HepG2 (cell line): ENCODE results near the gene ENG. TPM values are rescaled to one million over a fixed set of nuclear protein-coding genes. Genes with fewer than 3 reads are reported as not detected.

Experiments
- ARID2 ChIP-seq: sonication (generic); formaldehyde crosslinking; IDR thresholded peaks from 2 replicates; pipeline ENCODE4 v1.8.1; 2022; ENCODE audit warnings: mild to moderate bottlenecking, missing genetic modification reagents, borderline replicate concordance
- CC2D1A ChIP-seq: sonication (generic); formaldehyde crosslinking; IDR thresholded peaks from 2 replicates; pipeline ENCODE4 v1.8.1; 2023; ENCODE audit warnings: mild to moderate bottlenecking, missing genetic modification reagents
- HES4 ChIP-seq: sonication (generic); formaldehyde crosslinking; IDR thresholded peaks from 2 replicates; pipeline ENCODE4 v1.9.0; 2021; ENCODE audit warnings: mild to moderate bottlenecking, missing genetic modification reagents, borderline replicate concordance
- HMG20A ChIP-seq: IDR thresholded peaks from 2 replicates; pipeline ENCODE4 v1.6.1; 2016; ENCODE audit warnings: borderline replicate concordance
- KDM2A ChIP-seq: sonication (generic); formaldehyde crosslinking; IDR thresholded peaks from 2 replicates; pipeline ENCODE4 v1.4.0; 2020; ENCODE audit warnings: low read depth, missing genetic modification reagents, borderline replicate concordance
- MEIS1 ChIP-seq: sonication (generic); formaldehyde crosslinking; IDR thresholded peaks from 2 replicates; pipeline ENCODE4 v1.9.0; 2021; ENCODE audit warnings: mild to moderate bottlenecking, missing genetic modification reagents, moderate library complexity, borderline replicate concordance
- MIER2 ChIP-seq: IDR thresholded peaks from 2 replicates; pipeline ENCODE4 v1.6.1; 2016; ENCODE audit warnings: missing biosample characterization, missing genetic modification reagents
- PCBP2 ChIP-seq: fragments of 200-400 bp; formaldehyde crosslinking; optimal IDR thresholded peaks from 2 replicates; pipeline ENCODE3; 2018; ENCODE audit warnings: low read length, low read depth; ENCODE audit not compliant: poor library complexity, severe bottlenecking
- POGZ ChIP-seq: sonication (generic); formaldehyde crosslinking; IDR thresholded peaks from 2 replicates; pipeline ENCODE4 v1.4.0; 2020; ENCODE audit warnings: mild to moderate bottlenecking, missing genetic modification reagents
- SETDB1 ChIP-seq: sonication (generic); formaldehyde crosslinking; IDR thresholded peaks from 2 replicates; pipeline ENCODE4 v1.5.1; 2020; ENCODE audit warnings: missing genetic modification reagents, mild to moderate bottlenecking, borderline replicate concordance
- SOX6 ChIP-seq, 2 experiments: fragments of 450-650 bp in 1 of 2; sonication (generic) in 1 of 2; formaldehyde crosslinking in 1 of 2; IDR thresholded peaks; 2 replicates each; pipeline versions ENCODE4 v1.4.0 to v1.6.1; 2017 to 2020; ENCODE audit warnings: antibody characterized with exemption in 1 of 2, mild to moderate bottlenecking in 1 of 2, missing genetic modification reagents in 1 of 2
- ZBTB42 ChIP-seq: sonication (generic); formaldehyde crosslinking; IDR thresholded peaks from 2 replicates; pipeline ENCODE4 v1.5.0; 2020; ENCODE audit warnings: mild to moderate bottlenecking, missing genetic modification reagents
- ZNF124 ChIP-seq: sonication (generic); formaldehyde crosslinking; IDR thresholded peaks from 2 replicates; pipeline ENCODE4 v1.4.0; 2020; ENCODE audit warnings: missing genetic modification reagents
- ZNF160 ChIP-seq: sonication (generic); formaldehyde crosslinking; IDR thresholded peaks from 2 replicates; pipeline ENCODE4 v1.8.0; 2022; ENCODE audit warnings: mild to moderate bottlenecking, inconsistent platforms, missing genetic modification reagents
- ZNF232 ChIP-seq: sonication (generic); formaldehyde crosslinking; IDR thresholded peaks from 2 replicates; pipeline ENCODE4 v1.4.0; 2020; ENCODE audit warnings: missing genetic modification reagents, borderline replicate concordance
- ZNF264 ChIP-seq: sonication (generic); formaldehyde crosslinking; IDR thresholded peaks from 2 replicates; pipeline ENCODE4 v1.4.0; 2020; ENCODE audit warnings: missing genetic modification reagents
- ZNF530 ChIP-seq: sonication (generic); formaldehyde crosslinking; IDR thresholded peaks from 2 replicates; pipeline ENCODE4 v1.5.0; 2020; ENCODE audit warnings: low read depth, mild to moderate bottlenecking, missing genetic modification reagents
- ZNF670 ChIP-seq: sonication (generic); formaldehyde crosslinking; IDR thresholded peaks from 2 replicates; pipeline ENCODE4 v1.8.0; 2022; ENCODE audit warnings: mild to moderate bottlenecking, missing genetic modification reagents, borderline replicate concordance
- polyA plus RNA-seq, 8 experiments: library from polyadenylated mRNA; depleted of rRNA in 3 of 8; stranded (reverse) in 7 of 8; unstranded in 1 of 8; fragments of >200 nt; fragmentation: Illumina TruSeq in 4 of 8; extraction: Trizol in 4 of 8; gene quantifications; 2 replicates each; pipeline versions ENCODE4 v1.2.1 to v1.2.3, GENCODE V29; 2011 to 2016; ENCODE audit warnings: low read depth in 4 of 8, missing spikeins in 1 of 8, mixed read lengths in 1 of 8; ENCODE audit not compliant: insufficient read depth in 1 of 8
- total RNA-seq, 5 experiments: library from RNA; depleted of rRNA; stranded (reverse); fragments of >200 nt; fragmentation: Illumina TruSeq; extraction: Trizol; gene quantifications; 2 replicates each; pipeline ENCODE4 v1.2.3, GENCODE V29; 2016; ENCODE audit warnings: low read depth in 1 of 5
- TF ChIP-seq, protein P1 (sequence below): sonication (generic); formaldehyde crosslinking; IDR thresholded peaks from 2 replicates; pipeline ENCODE4 v1.5.0; 2020; ENCODE audit warnings: mild to moderate bottlenecking, missing genetic modification reagents, moderate library complexity
- TF ChIP-seq, protein P2 (sequence below): sonication (generic); formaldehyde crosslinking; IDR thresholded peaks from 2 replicates; pipeline ENCODE4 v1.5.1; 2020; ENCODE audit warnings: mild to moderate bottlenecking, missing genetic modification reagents, moderate library complexity
- TF ChIP-seq, protein P3 (sequence below): sonication (generic); formaldehyde crosslinking; IDR thresholded peaks from 2 replicates; pipeline ENCODE4 v1.9.0; 2021; ENCODE audit warnings: missing genetic modification reagents, borderline replicate concordance

Gene ENG
- total and polyA plus RNA-seq, 2 of the 13 experiments (the other 11 are each of a cell fraction or from before 2014, with no cell fraction given): 0.02 to 1.1 TPM

DNA sequence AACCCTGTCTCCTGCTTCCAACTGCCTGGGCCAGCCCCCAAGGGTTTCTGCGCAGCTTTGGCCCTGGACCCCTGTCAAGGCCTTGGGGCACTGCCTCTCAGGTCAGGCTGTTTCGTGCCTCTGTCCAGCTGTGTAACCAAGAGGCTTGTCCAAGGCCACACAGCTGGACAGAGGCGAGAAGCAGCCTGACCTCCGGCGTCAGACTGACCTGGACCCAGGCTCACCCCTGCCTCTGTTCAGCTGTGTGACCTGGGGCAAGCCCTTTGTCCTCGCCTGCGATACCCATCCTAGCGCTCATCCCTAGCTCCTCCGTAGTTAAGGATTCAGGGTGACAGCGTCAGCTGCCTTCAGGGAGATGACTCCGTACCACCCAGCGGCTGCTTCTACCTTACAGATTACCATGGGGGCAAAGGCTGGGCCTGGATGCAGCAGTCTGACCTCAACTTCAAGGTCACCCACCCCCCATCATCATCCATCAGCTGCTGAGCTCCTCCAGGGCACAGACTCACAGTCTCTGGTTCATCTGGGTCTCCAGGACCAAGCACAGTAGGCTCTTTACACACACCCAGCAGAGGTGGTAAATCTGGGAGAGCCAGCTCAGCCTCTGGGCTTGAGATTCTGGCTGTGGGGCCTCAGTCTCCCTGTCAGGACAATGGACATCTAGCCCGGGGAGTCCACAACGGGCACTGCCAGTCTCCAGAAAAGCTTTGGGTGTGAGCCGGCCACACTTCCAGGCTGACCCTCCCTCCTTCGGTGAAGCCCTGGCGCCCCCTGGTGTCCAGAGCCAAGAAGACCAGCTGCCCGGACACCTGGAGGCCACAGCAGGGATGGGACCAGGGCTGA, 15.1 kb upstream of the ENG start (continued):
- TF ChIP-seq ZNF160: 0 out of 2 replicates have a peak, but pooled peaks have one; percentile 2
- TF ChIP-seq, protein P1, sequence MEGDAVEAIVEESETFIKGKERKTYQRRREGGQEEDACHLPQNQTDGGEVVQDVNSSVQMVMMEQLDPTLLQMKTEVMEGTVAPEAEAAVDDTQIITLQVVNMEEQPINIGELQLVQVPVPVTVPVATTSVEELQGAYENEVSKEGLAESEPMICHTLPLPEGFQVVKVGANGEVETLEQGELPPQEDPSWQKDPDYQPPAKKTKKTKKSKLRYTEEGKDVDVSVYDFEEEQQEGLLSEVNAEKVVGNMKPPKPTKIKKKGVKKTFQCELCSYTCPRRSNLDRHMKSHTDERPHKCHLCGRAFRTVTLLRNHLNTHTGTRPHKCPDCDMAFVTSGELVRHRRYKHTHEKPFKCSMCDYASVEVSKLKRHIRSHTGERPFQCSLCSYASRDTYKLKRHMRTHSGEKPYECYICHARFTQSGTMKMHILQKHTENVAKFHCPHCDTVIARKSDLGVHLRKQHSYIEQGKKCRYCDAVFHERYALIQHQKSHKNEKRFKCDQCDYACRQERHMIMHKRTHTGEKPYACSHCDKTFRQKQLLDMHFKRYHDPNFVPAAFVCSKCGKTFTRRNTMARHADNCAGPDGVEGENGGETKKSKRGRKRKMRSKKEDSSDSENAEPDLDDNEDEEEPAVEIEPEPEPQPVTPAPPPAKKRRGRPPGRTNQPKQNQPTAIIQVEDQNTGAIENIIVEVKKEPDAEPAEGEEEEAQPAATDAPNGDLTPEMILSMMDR: peak; percentile 96
- no peak for TF ChIP-seq MEIS1 (CRISPR knock-in tag)
- TF ChIP-seq CC2D1A: no peak
- no peak for TF ChIP-seq ZNF670
- TF ChIP-seq ZNF530: no peak
- TF ChIP-seq, protein P2, sequence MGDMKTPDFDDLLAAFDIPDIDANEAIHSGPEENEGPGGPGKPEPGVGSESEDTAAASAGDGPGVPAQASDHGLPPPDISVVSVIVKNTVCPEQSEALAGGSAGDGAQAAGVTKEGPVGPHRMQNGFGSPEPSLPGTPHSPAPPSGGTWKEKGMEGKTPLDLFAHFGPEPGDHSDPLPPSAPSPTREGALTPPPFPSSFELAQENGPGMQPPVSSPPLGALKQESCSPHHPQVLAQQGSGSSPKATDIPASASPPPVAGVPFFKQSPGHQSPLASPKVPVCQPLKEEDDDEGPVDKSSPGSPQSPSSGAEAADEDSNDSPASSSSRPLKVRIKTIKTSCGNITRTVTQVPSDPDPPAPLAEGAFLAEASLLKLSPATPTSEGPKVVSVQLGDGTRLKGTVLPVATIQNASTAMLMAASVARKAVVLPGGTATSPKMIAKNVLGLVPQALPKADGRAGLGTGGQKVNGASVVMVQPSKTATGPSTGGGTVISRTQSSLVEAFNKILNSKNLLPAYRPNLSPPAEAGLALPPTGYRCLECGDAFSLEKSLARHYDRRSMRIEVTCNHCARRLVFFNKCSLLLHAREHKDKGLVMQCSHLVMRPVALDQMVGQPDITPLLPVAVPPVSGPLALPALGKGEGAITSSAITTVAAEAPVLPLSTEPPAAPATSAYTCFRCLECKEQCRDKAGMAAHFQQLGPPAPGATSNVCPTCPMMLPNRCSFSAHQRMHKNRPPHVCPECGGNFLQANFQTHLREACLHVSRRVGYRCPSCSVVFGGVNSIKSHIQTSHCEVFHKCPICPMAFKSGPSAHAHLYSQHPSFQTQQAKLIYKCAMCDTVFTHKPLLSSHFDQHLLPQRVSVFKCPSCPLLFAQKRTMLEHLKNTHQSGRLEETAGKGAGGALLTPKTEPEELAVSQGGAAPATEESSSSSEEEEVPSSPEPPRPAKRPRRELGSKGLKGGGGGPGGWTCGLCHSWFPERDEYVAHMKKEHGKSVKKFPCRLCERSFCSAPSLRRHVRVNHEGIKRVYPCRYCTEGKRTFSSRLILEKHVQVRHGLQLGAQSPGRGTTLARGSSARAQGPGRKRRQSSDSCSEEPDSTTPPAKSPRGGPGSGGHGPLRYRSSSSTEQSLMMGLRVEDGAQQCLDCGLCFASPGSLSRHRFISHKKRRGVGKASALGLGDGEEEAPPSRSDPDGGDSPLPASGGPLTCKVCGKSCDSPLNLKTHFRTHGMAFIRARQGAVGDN: peak; percentile 54
- peak; percentile 59; the same call in 1 of the 2 replicates for TF ChIP-seq ZNF124 (CRISPR knock-in tag)
- no peak for TF ChIP-seq PCBP2
- no peak for TF ChIP-seq ZNF264 (CRISPR knock-in tag)
- no peak for TF ChIP-seq HES4 (CRISPR knock-in tag)
- no peak for TF ChIP-seq ZNF232 (CRISPR knock-in tag)
- TF ChIP-seq SETDB1 (CRISPR knock-in tag): no peak
- no peak for TF ChIP-seq ZBTB42 (CRISPR knock-in tag)
- 0 out of 2 replicates have a peak, but pooled peaks have one; percentile 25 for TF ChIP-seq POGZ
- TF ChIP-seq HMG20A: no peak
- no peak for TF ChIP-seq SOX6 (IDR thresholded peaks at IDR 0.05)
- peak; percentile 25; the same call in 1 of the 2 replicates for TF ChIP-seq SOX6 (CRISPR knock-in tag; IDR thresholded peaks at IDR 0.05)
- peak; percentile 79 for TF ChIP-seq KDM2A (CRISPR knock-in tag)
- TF ChIP-seq ARID2 (CRISPR knock-in tag): no peak
- TF ChIP-seq MIER2: 0 out of 2 replicates have a peak, but pooled peaks have one; percentile 52
- TF ChIP-seq, protein P3, sequence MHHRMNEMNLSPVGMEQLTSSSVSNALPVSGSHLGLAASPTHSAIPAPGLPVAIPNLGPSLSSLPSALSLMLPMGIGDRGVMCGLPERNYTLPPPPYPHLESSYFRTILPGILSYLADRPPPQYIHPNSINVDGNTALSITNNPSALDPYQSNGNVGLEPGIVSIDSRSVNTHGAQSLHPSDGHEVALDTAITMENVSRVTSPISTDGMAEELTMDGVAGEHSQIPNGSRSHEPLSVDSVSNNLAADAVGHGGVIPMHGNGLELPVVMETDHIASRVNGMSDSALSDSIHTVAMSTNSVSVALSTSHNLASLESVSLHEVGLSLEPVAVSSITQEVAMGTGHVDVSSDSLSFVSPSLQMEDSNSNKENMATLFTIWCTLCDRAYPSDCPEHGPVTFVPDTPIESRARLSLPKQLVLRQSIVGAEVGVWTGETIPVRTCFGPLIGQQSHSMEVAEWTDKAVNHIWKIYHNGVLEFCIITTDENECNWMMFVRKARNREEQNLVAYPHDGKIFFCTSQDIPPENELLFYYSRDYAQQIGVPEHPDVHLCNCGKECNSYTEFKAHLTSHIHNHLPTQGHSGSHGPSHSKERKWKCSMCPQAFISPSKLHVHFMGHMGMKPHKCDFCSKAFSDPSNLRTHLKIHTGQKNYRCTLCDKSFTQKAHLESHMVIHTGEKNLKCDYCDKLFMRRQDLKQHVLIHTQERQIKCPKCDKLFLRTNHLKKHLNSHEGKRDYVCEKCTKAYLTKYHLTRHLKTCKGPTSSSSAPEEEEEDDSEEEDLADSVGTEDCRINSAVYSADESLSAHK: no peak
